ENCODE data around the gene NLRP7. TPM values are rescaled to one million over a fixed set of nuclear protein-coding genes. Genes with fewer than 3 reads are reported as not detected.
"Not testable (repeated sequence)": the region's sequence is repeated elsewhere in the genome, so short reads cannot be mapped to it uniquely, and the experiment has no call there.

The NLRP7 gene
- polyA plus RNA-seq, 1 experiment: not detected

DNA sequence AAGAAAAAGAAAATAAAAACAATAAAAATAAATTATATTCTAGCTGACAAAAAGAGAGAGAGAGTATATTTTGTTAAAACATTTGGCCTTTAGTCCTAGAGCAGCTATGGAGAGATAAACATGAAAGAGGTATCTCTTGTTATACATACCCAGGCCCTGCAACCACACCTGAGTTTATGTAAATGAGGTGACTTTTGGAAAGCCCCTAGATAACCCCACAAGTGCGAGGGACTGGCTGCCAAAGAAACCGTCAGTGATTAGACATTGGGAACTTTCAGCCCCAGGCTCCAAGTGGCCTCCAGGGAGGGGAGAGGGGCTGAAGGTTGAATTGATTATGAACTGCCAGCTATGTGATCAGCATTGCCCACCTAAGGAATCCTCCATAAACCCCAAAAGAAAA, 2.1 kb upstream of the NLRP7 start:
- ChIA-PET CTCF (no interaction called here), POLR2A (no interaction called here)
- Histone ChIP-seq H3K27ac (ENCODE audit: low read depth, low read length) (no peak overlapping the region), H3K9me3 (ENCODE audit: control insufficient read depth, insufficient read depth, low read length) (peaks cover 72% of the 10 kb centered on the region), H3K27me3 (ENCODE audit: control insufficient read depth, insufficient read depth, low read length) (no peaks in the 10 kb centered on the region), H3K4me3 (ENCODE audit: low read depth, low read length) (no peak overlapping the region)
- DNase-seq (ENCODE audit: low read depth, low spot score): no peak
- TF ChIP-seq, protein P1, sequence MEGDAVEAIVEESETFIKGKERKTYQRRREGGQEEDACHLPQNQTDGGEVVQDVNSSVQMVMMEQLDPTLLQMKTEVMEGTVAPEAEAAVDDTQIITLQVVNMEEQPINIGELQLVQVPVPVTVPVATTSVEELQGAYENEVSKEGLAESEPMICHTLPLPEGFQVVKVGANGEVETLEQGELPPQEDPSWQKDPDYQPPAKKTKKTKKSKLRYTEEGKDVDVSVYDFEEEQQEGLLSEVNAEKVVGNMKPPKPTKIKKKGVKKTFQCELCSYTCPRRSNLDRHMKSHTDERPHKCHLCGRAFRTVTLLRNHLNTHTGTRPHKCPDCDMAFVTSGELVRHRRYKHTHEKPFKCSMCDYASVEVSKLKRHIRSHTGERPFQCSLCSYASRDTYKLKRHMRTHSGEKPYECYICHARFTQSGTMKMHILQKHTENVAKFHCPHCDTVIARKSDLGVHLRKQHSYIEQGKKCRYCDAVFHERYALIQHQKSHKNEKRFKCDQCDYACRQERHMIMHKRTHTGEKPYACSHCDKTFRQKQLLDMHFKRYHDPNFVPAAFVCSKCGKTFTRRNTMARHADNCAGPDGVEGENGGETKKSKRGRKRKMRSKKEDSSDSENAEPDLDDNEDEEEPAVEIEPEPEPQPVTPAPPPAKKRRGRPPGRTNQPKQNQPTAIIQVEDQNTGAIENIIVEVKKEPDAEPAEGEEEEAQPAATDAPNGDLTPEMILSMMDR (IDR thresholded peaks at IDR 0.05; ENCODE audit: low read depth, low read length): no peak

DNA sequence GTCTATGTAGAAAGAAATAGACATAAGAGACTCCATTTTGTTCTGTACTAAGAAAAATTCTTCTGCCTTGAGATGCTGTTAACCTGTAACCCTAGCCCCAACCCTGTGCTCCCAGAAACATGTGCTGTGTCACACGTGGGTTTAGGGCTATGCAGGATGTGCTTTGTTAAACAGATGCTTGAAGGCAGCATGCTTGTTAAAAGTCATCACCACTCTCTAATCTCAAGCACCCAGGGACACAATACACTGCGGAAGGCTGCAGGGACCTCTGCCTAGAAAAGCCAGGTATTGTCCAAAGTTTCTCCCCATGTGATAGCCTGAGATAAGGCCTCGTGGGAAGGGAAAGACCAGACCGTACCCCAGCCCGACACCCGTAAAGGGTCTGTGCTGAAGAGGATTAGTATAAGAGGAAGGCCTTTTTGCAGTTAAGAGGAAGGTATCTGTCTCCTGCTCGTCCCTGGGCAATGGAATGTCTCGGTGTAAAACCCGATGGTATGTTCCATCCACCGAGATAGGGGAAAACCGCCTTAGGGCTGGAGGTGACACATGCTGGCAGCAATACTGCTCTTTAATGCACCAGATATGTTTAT, 3.5 kb downstream of the NLRP7 start:
- H3K9me3 ChIP-seq (ENCODE audit: control insufficient read depth, insufficient read depth, low read length): peaks cover 67% of the 10 kb centered on the region
- H3K27ac ChIP-seq (ENCODE audit: low read depth, low read length); POLR2A ChIA-PET: not testable (repeated sequence)

DNA sequence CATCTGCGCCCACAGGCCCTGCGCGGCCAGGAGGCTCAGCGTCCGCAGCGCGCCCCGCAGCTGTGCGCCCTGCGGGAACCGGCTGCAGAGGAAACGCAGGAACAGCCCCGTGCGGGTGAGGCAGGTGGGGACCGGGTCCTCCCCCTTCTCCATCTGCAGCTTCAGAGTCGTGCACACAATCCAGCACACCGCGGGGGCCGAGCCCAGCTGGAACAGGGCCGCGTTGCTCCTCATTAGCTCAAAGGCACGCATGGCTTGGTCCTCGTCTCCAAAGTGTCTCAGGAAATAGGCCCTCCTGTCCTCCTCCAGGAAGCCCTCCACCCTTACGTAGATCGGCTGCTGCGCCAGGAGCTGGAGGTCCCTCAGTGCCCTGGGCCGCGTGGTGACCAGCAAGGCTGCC, 7.8 kb downstream of the NLRP7 start:
- H3K27ac ChIP-seq (ENCODE audit: low read depth, low read length); POLR2A ChIA-PET; H3K4me3 ChIP-seq (ENCODE audit: low read depth, low read length); DNase-seq (ENCODE audit: low read depth, low spot score); CTCF ChIA-PET; H3K27me3 ChIP-seq (ENCODE audit: control insufficient read depth, insufficient read depth, low read length): not testable (repeated sequence)
- H3K9me3 ChIP-seq (ENCODE audit: control insufficient read depth, insufficient read depth, low read length): peaks cover 67% of the 10 kb centered on the region

More for the DNA sequence above, 3.5 kb downstream of the NLRP7 start:
- CTCF ChIA-PET; H3K4me3 ChIP-seq (ENCODE audit: low read depth, low read length); H3K27me3 ChIP-seq (ENCODE audit: control insufficient read depth, insufficient read depth, low read length); DNase-seq (ENCODE audit: low read depth, low spot score): not testable (repeated sequence)

DNA sequence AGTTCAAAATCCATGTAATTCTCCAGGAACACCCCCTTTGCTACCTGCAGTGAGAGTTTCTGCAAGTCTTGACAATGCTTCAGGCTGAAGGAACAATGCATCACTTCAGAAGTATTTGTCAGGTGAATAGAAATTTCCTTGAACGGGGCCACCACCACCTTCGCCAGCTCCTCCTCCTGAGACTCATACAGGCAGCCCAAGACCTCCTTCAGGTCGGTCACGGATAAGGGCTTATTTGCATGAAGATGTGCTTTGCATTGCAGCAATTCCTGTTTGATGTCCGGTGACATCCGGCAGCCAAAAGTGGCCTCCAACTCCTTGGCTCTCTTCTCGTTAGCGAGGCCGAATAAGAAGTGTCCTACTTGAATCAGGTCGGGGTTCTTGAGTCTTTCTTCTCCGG, 8.4 kb downstream of the NLRP7 start:
- Histone ChIP-seq H3K4me3 (ENCODE audit: low read depth, low read length) (no peak overlapping the region), H3K27ac (ENCODE audit: low read depth, low read length) (no peak overlapping the region), H3K27me3 (ENCODE audit: control insufficient read depth, insufficient read depth, low read length) (no peaks in the 10 kb centered on the region), H3K9me3 (ENCODE audit: control insufficient read depth, insufficient read depth, low read length) (peaks cover 72% of the 10 kb centered on the region)
- TF ChIP-seq, protein P1 (IDR thresholded peaks at IDR 0.05; ENCODE audit: low read depth, low read length): no peak
- ChIA-PET POLR2A (no interaction called here), CTCF (no interaction called here)
- DNase-seq (ENCODE audit: low read depth, low spot score): no peak

DNA sequence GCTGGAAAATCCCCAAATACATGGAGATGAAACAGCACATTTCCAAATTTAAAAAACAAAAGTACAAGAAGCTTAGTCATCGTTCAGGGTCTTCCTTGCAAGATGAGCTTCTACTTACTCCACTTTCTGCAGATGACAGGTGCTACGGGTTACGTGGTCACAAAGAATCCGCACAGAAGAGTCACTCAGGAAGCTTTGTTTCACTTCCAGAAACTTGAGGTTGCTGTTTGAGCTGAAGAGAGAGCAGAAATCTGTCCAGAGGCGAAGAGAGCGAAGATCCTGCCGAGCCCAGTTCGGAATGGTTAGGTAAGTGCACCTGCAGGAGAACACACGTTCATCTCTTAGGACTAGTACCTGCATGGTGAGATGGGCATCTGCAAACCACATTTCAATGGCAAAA, 9.4 kb downstream of the NLRP7 start:
- DNase-seq (ENCODE audit: low read depth, low spot score): no peak
- ChIA-PET CTCF (interaction anchor here (0.6 kb wide), 1 partner anchor 204 kb away, joined by 3 read pairs; no protein-coding TSS in a partner anchor), POLR2A (no interaction called here)
- peaks cover 77% of the 10 kb centered on the region for H3K9me3 ChIP-seq (ENCODE audit: control insufficient read depth, insufficient read depth, low read length)
- no peaks in the 10 kb centered on the region for H3K27me3 ChIP-seq (ENCODE audit: control insufficient read depth, insufficient read depth, low read length)
- H3K27ac ChIP-seq (ENCODE audit: low read depth, low read length): no peak overlapping the region
- H3K4me3 ChIP-seq (ENCODE audit: low read depth, low read length): no peak overlapping the region
- TF ChIP-seq, protein P1 (IDR thresholded peaks at IDR 0.05; ENCODE audit: low read depth, low read length): no peak

DNA sequence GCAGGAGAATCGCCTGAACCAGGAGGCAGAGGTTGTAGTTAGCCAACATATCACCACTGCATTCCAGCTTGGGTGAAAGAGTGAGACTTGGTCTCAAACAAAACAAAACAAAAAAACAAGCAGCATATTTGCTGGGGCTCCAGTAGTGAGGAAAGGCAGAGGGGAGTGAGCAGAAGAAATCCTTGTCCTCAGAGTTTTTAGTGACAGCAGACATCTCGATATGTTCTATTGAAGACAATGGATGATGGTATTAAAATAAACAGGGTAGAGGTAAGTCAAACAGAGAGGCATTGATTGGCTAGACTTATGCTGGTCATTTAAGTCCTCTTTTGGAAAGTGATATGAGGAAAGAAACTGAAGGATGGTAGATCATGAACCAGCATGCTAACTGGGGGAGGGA, 19.0 kb downstream of the NLRP7 start:
- Histone ChIP-seq H3K9me3 (ENCODE audit: control insufficient read depth, insufficient read depth, low read length) (peaks cover 74% of the 10 kb centered on the region), H3K27ac (ENCODE audit: low read depth, low read length) (no peak overlapping the region), H3K27me3 (ENCODE audit: control insufficient read depth, insufficient read depth, low read length) (no peaks in the 10 kb centered on the region), H3K4me3 (ENCODE audit: low read depth, low read length) (no peak overlapping the region)
- TF ChIP-seq, protein P1 (IDR thresholded peaks at IDR 0.05; ENCODE audit: low read depth, low read length): no peak
- no peak for DNase-seq (ENCODE audit: low read depth, low spot score)
- ChIA-PET POLR2A (no interaction called here), CTCF (no interaction called here)

All from AG04450 (cell line).